GM12873 (cell line): ENCODE results near the gene VIL1.

Source experiments
- CTCF ChIP-seq: IDR thresholded peaks from 2 replicates; pipeline ENCODE4 v1.5.1; 2012; ENCODE audit warnings: low read depth, mild to moderate bottlenecking, moderate library complexity, low read length, control low read depth; ENCODE audit not compliant: insufficient read depth; ENCODE audit errors: missing control alignments

Gene VIL1

DNA sequence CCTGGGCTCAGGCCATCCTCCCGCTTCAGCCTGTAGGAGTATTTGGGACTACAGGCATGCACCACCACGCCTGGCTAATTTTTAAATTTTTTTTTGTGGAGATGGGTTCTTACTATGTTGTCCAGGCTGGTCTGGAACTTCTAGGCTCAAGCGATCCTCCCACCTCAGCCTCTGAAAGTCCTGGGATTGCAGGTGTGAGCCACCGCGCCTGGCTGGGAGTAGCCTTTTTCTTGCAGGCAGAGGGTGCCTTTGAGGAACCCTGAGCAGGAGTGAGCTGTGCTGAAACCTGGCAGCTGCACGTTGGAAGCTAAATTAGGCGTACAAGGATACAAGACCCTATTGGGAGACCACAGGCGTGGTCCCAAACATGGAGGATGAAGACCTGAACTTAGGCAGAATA, 11.2 kb upstream of the VIL1 start:
- TF ChIP-seq CTCF = no peak

GRCh38 chr2:218418321-218418716, 604 bp upstream of the VIL1 start:
- TF ChIP-seq CTCF = no peak

GRCh38 chr2:218419630-218420216, 800 bp downstream of the VIL1 start:
- TF ChIP-seq CTCF = no peak

DNA sequence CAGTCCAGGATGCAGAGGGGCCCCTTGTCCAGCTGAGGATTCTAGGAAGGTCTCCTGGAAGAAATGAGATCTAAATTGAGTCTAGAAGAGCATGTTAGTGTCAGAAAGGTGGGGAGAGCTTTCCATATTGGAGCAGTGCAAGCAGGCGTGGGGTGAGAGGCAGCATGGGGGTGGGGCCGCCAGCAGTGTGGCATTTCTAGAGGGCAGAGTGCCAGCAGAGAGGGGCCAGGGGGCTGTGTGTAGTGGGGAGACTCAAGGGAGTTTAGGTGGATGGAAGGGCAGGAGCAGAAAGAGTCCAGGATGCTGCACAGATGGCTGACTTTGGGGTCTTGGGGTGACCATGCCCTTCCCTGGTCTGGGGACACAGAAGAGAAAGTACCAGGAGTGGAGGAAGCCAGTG, 2.1 kb downstream of the VIL1 start:
- TF ChIP-seq CTCF = no peak

- TF ChIP-seq CTCF = no peak
Observed at GRCh38 chr2:218422403-218423086, 3.6 kb downstream of the VIL1 start.

GRCh38 chr2:218423584-218423983, 4.7 kb downstream of the VIL1 start:
- no peak for TF ChIP-seq CTCF

DNA sequence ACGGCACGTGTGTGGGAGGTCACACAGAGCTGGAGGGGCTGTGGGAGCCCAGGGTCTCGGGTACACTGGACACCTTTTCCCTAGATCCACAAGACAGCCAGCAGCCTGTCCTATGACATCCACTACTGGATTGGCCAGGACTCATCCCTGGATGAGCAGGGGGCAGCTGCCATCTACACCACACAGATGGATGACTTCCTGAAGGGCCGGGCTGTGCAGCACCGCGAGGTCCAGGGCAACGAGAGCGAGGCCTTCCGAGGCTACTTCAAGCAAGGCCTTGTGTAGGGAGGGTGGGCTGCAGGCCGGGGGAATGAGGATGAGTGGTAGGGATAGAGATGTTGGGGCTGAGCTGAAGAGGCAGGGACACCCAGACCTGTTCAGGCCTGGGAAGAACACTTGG, 6.6 kb downstream of the VIL1 start:
- no peak for TF ChIP-seq CTCF
